ENCODE data around the gene NEDD4L.

Gene NEDD4L

DNA sequence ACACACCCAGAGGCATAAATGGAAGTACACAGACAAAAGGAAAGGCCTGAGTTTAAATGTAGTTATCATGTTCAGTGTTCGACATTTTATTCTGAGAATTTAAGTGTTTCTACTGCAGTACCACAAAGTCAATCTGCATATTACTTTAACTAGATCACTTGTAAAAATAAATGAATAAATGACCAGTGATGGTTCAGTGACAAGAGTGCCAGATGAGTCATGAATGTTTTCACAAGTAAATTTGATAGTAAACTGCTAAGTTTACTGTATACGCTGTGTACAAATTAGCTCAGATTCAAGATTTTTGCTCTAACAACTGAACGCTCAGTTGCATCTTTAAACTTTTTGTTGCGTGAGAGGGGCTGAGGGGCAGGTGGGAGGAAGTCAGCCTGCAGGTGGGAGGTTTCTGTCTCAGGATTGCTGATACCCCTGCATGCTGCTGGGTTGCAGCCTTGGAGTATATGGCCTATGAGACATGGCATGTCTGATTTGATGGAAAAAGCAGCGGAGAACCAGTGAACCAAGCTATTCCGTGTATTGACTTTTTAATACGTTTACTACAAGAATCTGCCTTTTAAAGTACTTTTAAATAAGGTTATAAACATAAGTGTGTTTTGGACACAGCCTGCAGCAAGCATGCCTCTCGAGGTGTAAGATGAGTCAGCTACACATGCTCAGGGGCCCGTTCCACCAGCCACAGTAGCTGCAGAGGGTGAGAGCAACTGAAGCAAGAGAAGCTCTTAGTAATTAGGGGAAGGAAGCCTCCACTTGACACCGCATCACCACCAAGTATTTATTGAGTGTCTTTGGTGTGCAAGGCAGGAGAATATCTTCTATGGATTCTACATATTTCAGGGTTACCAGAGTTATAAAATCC lies 245.1 kb downstream of the NEDD4L start:
- DNase-seq (ENCODE audit: low read depth), result no peak

GRCh38 chr18:58290116-58290695 lies 246.2 kb downstream of the NEDD4L start:
- DNase-seq (ENCODE audit: low read depth), result no peak
- no peak overlapping the region for H3K4me3 ChIP-seq (ENCODE audit: low read depth, low read length)

More for the DNA sequence above, 245.1 kb downstream of the NEDD4L start:
- no peak overlapping the region for H3K4me3 ChIP-seq (ENCODE audit: low read depth, low read length)

DNA sequence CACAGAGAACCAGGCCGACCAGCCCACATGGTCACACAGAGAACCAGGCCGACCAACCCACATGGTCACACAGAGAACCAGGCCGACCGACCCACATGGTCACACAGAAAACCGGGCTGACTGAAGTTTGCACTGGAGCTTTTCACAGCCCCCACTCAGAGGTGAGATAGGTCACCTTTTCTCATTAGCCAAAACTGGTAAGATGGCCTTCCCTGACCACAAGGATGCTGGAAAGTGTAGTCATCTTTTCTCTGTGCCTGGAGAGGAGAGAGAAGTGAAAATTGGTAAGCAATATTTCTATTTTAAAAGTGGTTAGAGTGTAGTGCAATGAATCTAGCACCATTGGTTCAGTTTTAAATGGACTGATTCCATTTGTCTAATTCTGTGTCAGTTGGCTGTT lies 247.1 kb downstream of the NEDD4L start:
- no peak overlapping the region for H3K4me3 ChIP-seq (ENCODE audit: low read depth, low read length)
- no peak for DNase-seq (ENCODE audit: low read depth)

DNA sequence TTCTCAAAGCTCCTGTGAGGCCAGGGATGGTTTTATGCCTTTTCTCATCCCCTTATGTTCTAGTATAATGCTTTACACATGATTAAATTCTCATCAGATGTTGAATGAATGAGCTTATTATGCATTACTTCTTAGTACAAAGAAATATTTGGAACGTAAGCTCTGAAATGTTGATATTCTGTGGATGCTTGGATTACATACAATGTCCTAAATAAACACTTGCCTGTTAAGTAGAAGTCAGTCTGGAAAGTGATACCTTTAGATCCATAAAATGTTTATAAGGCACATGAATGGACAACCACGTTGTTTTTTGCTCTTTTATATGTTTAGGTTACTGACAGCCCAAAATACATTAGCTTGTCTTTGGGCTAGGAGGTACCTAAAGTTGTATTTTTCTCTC lies 248.6 kb downstream of the NEDD4L start:
- DNase-seq (ENCODE audit: low read depth), result no peak
- H3K4me3 ChIP-seq (ENCODE audit: low read depth, low read length), result no peak overlapping the region

DNA sequence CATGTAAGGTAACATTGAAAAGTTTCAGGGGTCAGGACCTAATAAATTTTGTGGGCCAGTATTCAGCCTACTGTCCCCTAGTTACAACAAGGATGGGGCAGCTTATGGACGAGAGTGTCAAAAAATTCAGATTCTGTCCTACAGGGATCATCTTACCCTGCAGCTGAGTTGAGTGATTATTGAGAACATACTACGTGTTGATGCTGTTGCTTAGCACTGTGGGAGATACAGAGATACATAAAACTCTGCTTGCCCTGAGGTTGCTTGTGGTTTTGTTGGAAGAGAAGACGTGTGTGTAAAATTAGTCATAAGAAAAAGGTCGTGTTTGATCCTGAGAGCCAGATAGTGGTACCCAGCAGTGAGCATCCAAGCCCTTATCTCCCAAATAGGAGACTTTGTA lies 253.2 kb downstream of the NEDD4L start:
- DNase-seq (ENCODE audit: low read depth), result no peak
- no peak overlapping the region for H3K4me3 ChIP-seq (ENCODE audit: low read depth, low read length)

DNA sequence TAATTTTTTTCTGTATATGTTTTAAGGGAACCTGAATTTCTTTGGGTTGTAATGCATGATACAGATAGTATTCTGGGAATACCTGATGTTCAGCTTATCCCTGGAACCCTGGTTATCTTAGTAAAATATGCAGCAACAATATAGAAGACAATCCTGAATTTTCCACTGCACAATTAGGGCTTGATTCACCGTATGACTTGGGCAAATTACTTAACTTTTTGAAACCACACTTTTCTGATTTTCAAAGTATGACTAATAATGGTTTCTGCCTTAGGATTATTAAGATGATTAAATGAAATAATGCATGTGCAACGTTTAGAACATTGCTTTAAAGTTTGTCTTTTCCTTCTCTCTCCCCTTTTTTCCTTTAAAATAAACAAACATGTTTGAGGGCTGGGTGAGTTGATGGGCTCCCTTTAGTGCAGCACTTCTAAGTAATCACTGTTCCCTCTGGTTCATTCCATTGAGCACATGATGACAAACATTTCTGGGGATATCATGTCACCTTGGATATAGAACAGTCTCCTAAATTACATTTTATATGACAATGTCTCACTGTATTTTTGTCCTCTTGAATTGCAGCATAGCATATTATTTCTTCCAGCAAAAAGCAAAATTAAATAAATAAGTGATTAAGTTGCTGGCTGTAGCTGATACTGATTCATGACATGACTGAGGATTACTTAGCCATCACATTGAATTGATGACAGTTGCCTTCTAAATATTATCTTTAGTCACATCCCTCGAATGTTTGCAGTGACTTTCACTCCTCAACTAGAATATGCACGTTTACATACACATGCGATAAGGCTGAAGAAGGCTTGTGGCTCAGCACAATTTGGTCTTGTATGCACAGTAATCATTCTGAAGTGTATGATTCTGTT lies 254.5 kb downstream of the NEDD4L start:
- no peak for DNase-seq (ENCODE audit: low read depth)
- H3K4me3 ChIP-seq (ENCODE audit: low read depth, low read length), result no peak overlapping the region

GRCh38 chr18:58299135-58299473 lies 255.1 kb downstream of the NEDD4L start:
- H3K4me3 ChIP-seq (ENCODE audit: low read depth, low read length), result no peak overlapping the region
- DNase-seq (ENCODE audit: low read depth), result no peak

- DNase-seq (ENCODE audit: low read depth), result no peak
- no peak overlapping the region for H3K4me3 ChIP-seq (ENCODE audit: low read depth, low read length)
These were observed 255.9 kb downstream of the NEDD4L start for GRCh38 chr18:58299936-58300335.

- DNase-seq (ENCODE audit: low read depth), result no peak
- no peak overlapping the region for H3K4me3 ChIP-seq (ENCODE audit: low read depth, low read length)
These were observed 256.8 kb downstream of the NEDD4L start for GRCh38 chr18:58300867-58301266.

DNA sequence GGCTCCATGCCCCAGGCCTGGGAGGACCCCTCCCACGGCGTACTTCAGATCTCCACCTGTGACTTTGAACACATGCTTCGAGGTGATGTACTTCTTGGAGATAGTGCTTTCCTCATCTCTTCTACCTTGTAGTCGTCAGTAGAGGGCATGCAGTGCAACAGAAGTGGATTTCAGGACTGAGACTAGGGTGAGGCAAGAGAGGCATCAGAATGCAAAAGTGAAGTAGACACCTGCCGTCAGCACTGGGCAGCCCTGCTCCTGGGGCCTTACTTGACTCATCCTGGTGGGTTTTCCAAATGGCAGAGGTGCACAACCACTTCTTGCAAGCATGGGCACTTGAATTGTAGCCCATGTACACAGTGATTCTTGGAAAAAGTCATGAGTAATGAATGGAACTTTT lies 258.8 kb downstream of the NEDD4L start:
- no peak for DNase-seq (ENCODE audit: low read depth)

DNA sequence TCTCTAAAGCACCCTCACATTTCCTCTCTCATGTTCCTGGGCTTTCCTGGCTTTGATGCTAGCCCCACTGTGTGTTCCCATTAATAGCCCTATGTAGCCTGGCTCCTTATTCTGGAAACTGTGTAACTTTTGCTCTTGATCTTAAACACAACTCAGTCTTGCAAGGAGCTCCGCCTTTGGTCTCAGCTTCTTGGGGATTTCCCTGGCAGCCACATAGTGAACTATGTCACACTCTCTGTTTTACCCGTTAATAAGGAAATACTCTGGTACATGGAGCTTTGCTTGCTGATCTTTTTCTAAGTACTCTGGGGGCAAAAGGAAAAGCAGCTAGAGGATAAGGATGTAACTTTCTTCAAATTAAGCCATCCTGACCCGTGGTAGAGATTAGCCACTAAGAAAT lies 259.3 kb downstream of the NEDD4L start:
- DNase-seq (ENCODE audit: low read depth), result no peak
- no peak overlapping the region for H3K4me3 ChIP-seq (ENCODE audit: low read depth, low read length)

More for the DNA sequence above, 258.8 kb downstream of the NEDD4L start:
- H3K4me3 ChIP-seq (ENCODE audit: low read depth, low read length), result no peak overlapping the region

DNA sequence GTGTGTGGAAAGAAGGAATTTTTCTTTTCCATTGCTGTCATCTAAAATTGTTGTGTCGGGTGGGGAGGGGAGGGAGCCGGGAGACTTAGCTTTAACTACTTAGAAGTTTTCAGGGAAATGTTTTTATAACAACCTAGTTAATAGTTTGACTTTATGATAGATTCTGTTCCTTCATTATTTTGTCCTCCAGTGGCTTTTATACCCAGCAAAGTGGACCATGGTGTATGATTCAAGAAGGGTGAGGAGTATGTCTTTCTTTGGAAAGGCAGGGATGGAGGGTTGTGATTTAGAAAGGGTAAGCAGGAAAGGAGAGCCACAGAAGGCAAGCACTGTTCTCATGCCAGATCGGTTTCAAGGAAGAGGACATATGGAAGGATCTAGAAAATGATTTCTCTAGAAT lies 261.8 kb downstream of the NEDD4L start:
- H3K4me3 ChIP-seq (ENCODE audit: low read depth, low read length), result no peak overlapping the region
- DNase-seq (ENCODE audit: low read depth), result no peak

DNA sequence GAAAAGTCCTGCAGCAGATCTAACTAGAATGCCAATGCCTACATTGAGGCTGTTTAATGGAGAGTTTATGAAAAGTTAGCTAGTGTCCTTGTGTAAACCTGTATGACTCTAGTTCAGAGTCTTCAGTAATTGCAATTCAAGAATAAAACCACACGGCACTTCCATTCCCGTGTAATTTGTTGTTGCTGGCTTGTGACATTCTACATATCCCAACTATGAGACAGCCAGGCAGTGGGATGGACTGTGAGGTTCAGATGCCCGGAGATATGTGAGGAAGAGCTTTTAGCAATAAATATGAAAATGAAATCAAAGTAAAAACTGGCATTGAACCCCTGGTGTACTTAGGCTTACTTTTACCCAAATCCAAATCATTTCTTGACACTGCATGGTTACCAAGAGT lies 263.4 kb downstream of the NEDD4L start:
- no peak overlapping the region for H3K4me3 ChIP-seq (ENCODE audit: low read depth, low read length)

GRCh38 chr18:58308463-58308862 lies 264.4 kb downstream of the NEDD4L start:
- DNase-seq (ENCODE audit: low read depth), result no peak
- no peak overlapping the region for H3K4me3 ChIP-seq (ENCODE audit: low read depth, low read length)

More for the DNA sequence above, 263.4 kb downstream of the NEDD4L start:
- no peak for DNase-seq (ENCODE audit: low read depth)

- DNase-seq (ENCODE audit: low read depth), result no peak
- H3K4me3 ChIP-seq (ENCODE audit: low read depth, low read length), result no peak overlapping the region
These were observed 265.1 kb downstream of the NEDD4L start for GRCh38 chr18:58309099-58309498.

DNA sequence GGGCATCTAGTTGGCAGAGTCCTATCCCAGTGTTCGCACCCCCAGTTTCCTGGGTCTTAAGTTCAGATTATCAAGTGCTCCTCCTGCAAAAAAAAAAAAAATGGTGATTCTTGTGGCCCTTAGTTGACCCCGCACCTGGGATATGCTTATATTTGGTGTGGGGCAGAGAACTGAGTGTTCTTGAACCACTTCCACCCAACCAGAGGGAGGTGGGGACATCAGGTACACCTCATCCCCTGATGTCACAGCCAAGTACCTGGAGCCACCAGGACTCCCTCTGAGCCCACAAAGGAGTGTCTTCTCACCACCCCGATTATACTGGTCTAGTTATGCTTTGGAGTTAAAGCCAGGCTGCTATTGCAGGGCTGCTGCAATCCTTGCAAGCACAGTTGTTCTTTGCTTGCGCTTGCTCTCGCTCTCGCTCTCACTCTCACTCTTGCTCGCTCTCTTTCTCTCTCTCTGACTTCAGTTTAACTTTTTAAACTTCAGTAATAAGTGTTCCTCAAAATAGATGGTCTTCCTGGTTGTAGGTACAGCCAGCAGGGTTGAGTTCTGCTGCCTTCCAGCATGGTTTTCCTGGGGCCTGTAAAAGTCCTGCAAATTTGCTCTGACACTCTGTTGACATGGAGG lies 265.7 kb downstream of the NEDD4L start:
- no peak overlapping the region for H3K4me3 ChIP-seq (ENCODE audit: low read depth, low read length)
- DNase-seq (ENCODE audit: low read depth), result no peak

DNA sequence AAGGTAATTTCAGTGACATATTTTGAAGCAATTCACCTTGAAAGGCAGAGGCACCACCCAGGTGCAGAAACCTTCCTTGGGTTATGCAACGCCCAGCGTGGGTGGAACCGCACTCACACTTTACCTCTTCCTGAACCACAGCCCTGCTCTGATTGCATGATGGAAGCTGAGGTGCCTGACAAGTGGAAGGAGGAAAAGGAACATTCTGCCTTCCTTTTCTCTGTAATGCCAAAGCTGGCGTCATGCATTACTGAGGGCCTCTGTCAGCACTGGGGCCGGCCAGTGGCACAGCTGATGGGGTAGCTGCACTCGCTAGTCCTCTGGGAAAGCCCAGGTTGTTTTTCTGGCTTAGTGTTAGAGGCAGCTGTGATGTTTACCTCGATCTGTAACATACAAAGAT lies 266.5 kb downstream of the NEDD4L start:
- H3K4me3 ChIP-seq (ENCODE audit: low read depth, low read length), result no peak overlapping the region
- peak; percentile 12 for DNase-seq (ENCODE audit: low read depth)

DNA sequence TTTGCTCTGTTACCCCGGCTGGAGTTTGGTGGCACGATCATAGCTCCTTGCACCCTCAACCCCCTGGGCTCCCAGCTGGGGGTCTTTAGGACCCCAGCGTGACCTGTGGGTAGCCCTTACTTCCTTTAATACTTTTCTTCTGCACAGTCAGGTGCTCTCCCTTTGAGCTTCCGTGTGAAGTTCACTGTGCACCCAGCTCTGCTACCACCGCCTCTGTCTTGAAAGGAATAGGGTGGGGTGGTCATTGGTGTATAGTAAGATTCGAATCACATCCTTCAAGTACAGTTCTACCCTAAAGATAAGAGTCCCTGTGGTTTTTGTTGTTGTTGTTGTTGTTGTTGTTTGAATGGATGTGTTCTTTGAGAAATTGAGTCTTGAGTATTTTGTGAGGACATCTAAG lies 267.4 kb downstream of the NEDD4L start:
- DNase-seq (ENCODE audit: low read depth), result no peak
- H3K4me3 ChIP-seq (ENCODE audit: low read depth, low read length), result no peak overlapping the region

DNA sequence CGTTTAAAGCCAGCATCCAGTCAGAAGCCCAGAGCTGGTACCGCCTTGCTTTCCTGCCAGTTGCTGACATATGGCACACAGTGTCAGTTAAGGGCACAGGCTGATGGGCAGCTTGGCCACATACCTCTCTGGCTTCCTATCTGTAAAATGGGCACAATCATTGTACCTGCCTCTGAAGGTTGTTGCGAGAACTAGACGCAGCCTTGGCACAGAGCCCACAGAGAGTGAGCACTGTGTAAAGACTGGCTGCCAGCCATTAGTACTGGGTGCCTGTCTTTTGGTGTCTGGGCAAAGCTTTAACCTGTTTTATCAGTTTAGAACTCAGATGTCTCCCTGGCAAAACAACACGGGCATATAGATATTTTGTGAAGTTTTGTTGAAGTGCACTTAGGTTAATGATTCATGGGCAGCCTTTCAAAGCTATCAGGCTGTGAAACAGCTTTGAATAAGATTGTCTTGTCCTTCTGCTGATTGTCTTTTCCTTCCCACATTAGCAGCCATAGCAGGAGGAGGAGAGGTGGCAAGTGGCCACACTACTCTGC lies 269.5 kb downstream of the NEDD4L start:
- DNase-seq (ENCODE audit: low read depth), result no peak
- H3K4me3 ChIP-seq (ENCODE audit: low read depth, low read length), result no peak overlapping the region

DNA sequence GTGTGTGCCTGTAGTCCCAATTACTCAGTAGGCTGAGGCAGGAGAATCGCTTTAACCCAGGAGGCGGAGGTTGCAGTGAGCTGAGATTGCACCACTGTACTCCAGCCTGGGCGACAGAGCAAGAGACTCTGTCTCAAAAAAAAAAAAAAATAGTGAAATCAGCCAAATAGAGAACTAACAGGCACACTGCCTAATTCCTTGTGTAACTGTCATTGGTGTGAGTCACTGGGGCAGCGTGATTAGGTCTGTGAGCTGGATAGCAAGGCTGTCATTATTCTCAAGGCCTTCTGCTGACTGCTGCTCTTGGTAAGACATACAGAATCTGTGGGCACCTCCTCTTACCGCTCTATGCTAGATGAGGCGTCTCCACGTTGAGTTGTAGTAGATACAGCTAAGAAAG lies 270.3 kb downstream of the NEDD4L start:
- peak; percentile 86 for DNase-seq (ENCODE audit: low read depth)
- H3K4me3 ChIP-seq (ENCODE audit: low read depth, low read length), result no peak overlapping the region
